Cardiac muscle cell (in vitro differentiated cells and primary cell): ENCODE data around the gene OTUD7B. TPM values are rescaled to one million over a fixed set of nuclear protein-coding genes. Genes with fewer than 3 reads are reported as not detected.

Source experiments
- DNase-seq, 2 donors: peaks; one replicate each; pipeline versions ENCODE4 v3.0.0 to v3.0.0-alpha.2; 2010 to 2017; ENCODE audit warnings: low read depth in 1 of 2, low spot score in 1 of 2
- H3K27ac ChIP-seq: fragments of 200-600 bp; sonication (generic); 2 replicates; pipeline ENCODE4 v1.5.1; 2016
- H3K27me3 ChIP-seq: fragments of 200-600 bp; sonication (generic); 2 replicates; pipeline ENCODE4 v1.6.0; 2016; ENCODE audit warnings: control low read depth
- H3K36me3 ChIP-seq: fragments of 200-600 bp; sonication (generic); 2 replicates; pipeline ENCODE4 v1.5.1; 2016; ENCODE audit warnings: control low read depth
- H3K4me1 ChIP-seq: fragments of 200-600 bp; sonication (generic); 2 replicates; pipeline ENCODE4 v1.8.1; 2017; ENCODE audit warnings: low read depth, mild to moderate bottlenecking, mixed run types
- H3K4me3 ChIP-seq: fragments of 200-600 bp; sonication (generic); 2 replicates; pipeline ENCODE4 v1.5.1; 2016; ENCODE audit warnings: mild to moderate bottlenecking
- H3K9me3 ChIP-seq: fragments of 200-600 bp; sonication (generic); 2 replicates; pipeline ENCODE4 v1.5.1; 2017; ENCODE audit warnings: low read depth, mild to moderate bottlenecking, control low read depth
- polyA plus RNA-seq: library from polyadenylated mRNA; unstranded; fragments of >200 nt; fragmentation: Nextera tagmentation; extraction: Ambion mirVana; gene quantifications from 2 replicates; pipeline ENCODE4 v1.2.1, GENCODE V29; 2016
- total RNA-seq: library from RNA; depleted of rRNA; stranded (reverse); fragments of >200 nt; gene quantifications from 2 replicates; pipeline ENCODE4 v1.2.3, GENCODE V29; 2016
- TF ChIP-seq, protein P1 (sequence below): IDR thresholded peaks from 2 replicates; pipeline ENCODE4 v1.5.1; 2012; ENCODE audit warnings: low read depth, mild to moderate bottlenecking, low read length

OTUD7B gene
- total and polyA plus RNA-seq, 2 experiments from 2014 or later = 3.1 to 16.4 TPM

DNA sequence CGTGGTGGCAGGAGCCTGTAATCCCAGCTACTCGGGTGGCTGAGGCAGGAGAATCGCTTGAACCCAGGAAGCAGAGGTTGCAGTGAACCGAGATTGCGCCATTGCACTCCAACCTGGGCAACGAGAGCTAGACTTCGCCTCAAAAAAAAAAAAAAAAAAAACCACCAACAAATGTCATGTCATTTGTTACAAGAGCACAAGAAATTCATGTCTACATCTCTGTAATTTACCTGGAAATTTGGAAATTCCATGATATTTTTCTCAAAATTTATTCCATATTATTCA lies 40.5 kb upstream of the OTUD7B start:
- DNase-seq = no peak
- Histone ChIP-seq H3K36me3 (no peaks in the 10 kb centered on the region), H3K27ac (no peak overlapping the region), H3K9me3 (no peaks in the 10 kb centered on the region), H3K4me3 (no peak overlapping the region), H3K4me1 (no peaks in the 10 kb centered on the region), H3K27me3 (no peaks in the 10 kb centered on the region)
- TF ChIP-seq, protein P1, sequence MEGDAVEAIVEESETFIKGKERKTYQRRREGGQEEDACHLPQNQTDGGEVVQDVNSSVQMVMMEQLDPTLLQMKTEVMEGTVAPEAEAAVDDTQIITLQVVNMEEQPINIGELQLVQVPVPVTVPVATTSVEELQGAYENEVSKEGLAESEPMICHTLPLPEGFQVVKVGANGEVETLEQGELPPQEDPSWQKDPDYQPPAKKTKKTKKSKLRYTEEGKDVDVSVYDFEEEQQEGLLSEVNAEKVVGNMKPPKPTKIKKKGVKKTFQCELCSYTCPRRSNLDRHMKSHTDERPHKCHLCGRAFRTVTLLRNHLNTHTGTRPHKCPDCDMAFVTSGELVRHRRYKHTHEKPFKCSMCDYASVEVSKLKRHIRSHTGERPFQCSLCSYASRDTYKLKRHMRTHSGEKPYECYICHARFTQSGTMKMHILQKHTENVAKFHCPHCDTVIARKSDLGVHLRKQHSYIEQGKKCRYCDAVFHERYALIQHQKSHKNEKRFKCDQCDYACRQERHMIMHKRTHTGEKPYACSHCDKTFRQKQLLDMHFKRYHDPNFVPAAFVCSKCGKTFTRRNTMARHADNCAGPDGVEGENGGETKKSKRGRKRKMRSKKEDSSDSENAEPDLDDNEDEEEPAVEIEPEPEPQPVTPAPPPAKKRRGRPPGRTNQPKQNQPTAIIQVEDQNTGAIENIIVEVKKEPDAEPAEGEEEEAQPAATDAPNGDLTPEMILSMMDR = no peak

DNA sequence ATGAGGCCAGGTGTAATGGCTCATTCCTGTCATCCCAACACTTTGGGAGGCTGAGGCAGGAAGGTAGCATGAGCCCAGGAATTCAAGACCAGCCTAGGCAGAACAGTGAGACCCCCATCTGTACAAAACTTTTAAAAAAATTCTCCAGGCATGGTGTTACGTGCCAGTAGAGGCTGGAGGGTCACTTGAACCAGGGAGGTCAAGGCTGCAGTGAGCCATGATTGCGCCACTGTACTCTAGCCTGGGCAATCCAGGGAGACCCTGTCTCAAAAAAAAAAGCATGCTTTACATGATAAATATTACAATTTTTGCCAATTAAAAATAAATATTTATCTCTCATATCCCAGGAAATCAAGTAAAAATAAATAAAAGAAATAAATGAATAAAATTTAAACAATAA lies 39.4 kb upstream of the OTUD7B start:
- TF ChIP-seq, protein P1 = no peak
- H3K4me1 ChIP-seq = no peaks in the 10 kb centered on the region
- H3K27me3 ChIP-seq = no peaks in the 10 kb centered on the region
- no peak overlapping the region for H3K4me3 ChIP-seq
- H3K36me3 ChIP-seq = no peaks in the 10 kb centered on the region
- H3K9me3 ChIP-seq = no peaks in the 10 kb centered on the region
- H3K27ac ChIP-seq = no peak overlapping the region
- DNase-seq = no peak

DNA sequence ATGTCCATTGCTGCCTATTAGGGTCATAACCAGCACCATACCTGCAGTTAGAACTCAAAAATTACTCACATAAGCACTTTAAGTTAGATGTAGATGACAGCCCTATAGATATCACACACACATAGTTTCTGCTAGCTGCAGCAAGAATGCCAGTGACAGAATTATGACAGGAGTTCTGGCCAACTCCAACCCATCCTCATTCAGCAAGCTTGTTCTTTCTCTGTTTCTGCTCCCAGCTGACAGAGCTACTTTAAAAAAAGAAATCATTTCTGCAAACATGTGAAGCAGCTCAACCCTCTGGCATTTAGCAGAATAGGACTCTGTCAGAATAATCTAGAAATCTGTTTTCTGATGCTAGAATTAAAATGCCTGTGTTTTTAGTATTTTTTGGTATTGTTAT lies 23.8 kb upstream of the OTUD7B start:
- no peaks in the 10 kb centered on the region for H3K27me3 ChIP-seq
- H3K4me3 ChIP-seq = no peak overlapping the region
- peaks cover 5% of the 10 kb centered on the region for H3K4me1 ChIP-seq
- TF ChIP-seq, protein P1 = no peak
- DNase-seq = no peak
- H3K9me3 ChIP-seq = no peaks in the 10 kb centered on the region
- no peaks in the 10 kb centered on the region for H3K36me3 ChIP-seq
- H3K27ac ChIP-seq = no peak overlapping the region

DNA sequence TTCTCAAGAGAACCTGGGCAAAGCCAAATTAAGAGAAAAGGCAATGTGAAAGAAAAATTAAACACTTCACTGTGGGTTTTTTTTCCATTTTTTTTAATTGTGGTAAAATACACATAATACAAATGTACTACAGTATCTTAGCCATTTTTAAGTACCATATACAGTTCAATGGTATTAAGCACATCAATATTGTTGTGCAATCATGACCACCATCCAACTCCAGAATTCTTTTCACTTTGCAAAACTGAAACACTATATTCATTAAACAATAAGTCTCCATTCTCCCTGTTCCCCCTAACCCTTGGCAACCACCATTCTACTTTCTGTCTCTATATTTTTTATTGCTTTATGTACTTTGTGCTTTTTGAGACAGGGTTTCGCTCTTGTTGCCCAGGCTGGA lies 17.8 kb upstream of the OTUD7B start:
- Histone ChIP-seq H3K36me3 (no peaks in the 10 kb centered on the region), H3K4me3 (no peak overlapping the region), H3K27ac (no peak overlapping the region), H3K27me3 (no peaks in the 10 kb centered on the region), H3K9me3 (no peaks in the 10 kb centered on the region), H3K4me1 (peaks cover 5% of the 10 kb centered on the region)
- no peak for DNase-seq
- TF ChIP-seq, protein P1 = no peak

DNA sequence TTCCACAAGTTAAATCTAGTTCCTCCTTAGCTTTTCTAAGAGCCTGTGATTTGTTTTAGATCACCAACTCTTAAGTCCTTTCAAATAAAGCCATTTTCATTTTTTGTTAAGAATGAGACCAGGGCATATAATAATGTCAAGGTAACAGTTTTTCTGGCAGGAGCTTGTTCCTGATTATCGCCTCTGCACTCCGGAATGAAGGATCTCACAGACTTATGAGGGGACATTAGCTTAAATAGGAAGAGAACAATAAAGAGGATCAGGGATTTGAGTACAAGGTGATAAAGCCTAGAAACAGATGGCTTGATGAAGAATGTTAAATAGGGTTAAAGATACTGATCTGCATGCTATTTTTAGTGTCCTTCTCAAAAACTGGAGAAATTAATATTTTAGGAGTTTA lies 13.6 kb upstream of the OTUD7B start:
- no peaks in the 10 kb centered on the region for H3K27me3 ChIP-seq
- H3K4me3 ChIP-seq = no peak overlapping the region
- TF ChIP-seq, protein P1 = no peak
- DNase-seq = no peak
- H3K27ac ChIP-seq = no peak overlapping the region
- no peaks in the 10 kb centered on the region for H3K9me3 ChIP-seq
- H3K36me3 ChIP-seq = no peaks in the 10 kb centered on the region
- peaks cover 7% of the 10 kb centered on the region for H3K4me1 ChIP-seq

DNA sequence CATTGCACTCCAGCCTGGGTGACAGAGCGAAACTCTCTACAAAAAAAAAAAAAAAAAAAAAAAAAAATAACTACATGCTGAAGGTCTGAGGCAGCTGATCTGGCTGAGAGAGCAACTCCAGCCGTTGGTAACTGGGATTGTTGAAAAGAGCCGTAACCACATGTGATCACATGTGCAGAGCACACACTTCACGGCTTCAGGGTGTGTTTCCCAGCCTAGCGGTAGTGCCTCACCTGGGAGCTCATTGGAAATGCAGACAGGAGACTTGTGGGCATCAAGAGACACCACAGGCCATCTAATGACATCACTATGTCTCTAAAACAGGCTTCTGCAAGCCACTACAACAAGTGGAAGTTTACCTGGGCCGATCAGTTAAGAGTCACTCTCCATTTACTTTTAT lies 11.8 kb upstream of the OTUD7B start:
- Histone ChIP-seq H3K27me3 (no peaks in the 10 kb centered on the region), H3K36me3 (no peaks in the 10 kb centered on the region), H3K27ac (no peak overlapping the region), H3K4me3 (no peak overlapping the region), H3K9me3 (no peaks in the 10 kb centered on the region), H3K4me1 (peaks cover 7% of the 10 kb centered on the region)
- TF ChIP-seq, protein P1 = no peak
- no peak for DNase-seq
